MM.1S (cell line): ENCODE results near the gene PRTG.

Experiments used
- CTCF ChIP-seq: fragments of 300-600 bp; sonication (generic); IDR thresholded peaks from 2 replicates; pipeline ENCODE4 v1.5.1; 2016; ENCODE audit warnings: antibody characterized with exemption, low read length, mixed read lengths
- EZH2 ChIP-seq: fragments of 300-600 bp; sonication (generic); optimal IDR thresholded peaks from 2 replicates; pipeline ENCODE3; 2017; ENCODE audit warnings: low read depth, mild to moderate bottlenecking, antibody characterized with exemption, low read length, mixed read lengths
- EZH2phosphoT487 ChIP-seq: fragments of 300-600 bp; sonication (generic); IDR thresholded peaks from 2 replicates; pipeline ENCODE4 v1.6.1; 2018; ENCODE audit warnings: antibody characterized with exemption, low read length

- TF ChIP-seq CTCF: no peak
- TF ChIP-seq EZH2: no peak
- no peak for TF ChIP-seq EZH2phosphoT487
Measured at GRCh38 chr15:55619783-55620182, 123.2 kb downstream of the PRTG start.
